GM19455 (cell line): Measurements from ENCODE around the gene CLK2.
"Not testable (repeated sequence)": the region's sequence is repeated elsewhere in the genome, so short reads cannot be mapped to it uniquely, and the experiment has no call there.

Source experiments
- ATAC-seq: cut with Tn5 transposase; IDR thresholded peaks from one replicate; pipeline ENCODE4 v1.9.1; 2021; ENCODE audit not compliant: unreplicated experiment

The CLK2 gene

GRCh38 chr1:155297384-155297783, 24.1 kb upstream of the CLK2 start:
- ATAC-seq = no peak

DNA sequence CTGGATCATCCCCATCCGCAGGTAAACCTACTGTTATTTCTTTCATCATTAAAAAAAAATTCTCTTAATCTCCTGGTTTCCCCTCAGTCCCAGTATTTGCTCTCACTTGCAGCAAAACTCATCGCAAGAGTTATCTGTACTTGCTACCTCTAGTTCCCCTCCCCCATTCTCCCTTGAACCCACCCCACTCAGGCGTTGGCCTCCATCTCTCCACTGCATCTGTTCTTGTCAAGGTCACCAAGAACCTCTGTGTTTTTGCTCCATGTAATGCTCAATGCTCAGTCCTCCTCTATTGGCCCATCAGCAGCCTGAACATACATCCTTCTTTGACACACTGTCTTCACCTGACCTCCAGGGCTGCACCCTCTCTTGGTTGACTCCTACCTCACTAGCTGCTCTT, 23.4 kb upstream of the CLK2 start:
- no peak for ATAC-seq

DNA sequence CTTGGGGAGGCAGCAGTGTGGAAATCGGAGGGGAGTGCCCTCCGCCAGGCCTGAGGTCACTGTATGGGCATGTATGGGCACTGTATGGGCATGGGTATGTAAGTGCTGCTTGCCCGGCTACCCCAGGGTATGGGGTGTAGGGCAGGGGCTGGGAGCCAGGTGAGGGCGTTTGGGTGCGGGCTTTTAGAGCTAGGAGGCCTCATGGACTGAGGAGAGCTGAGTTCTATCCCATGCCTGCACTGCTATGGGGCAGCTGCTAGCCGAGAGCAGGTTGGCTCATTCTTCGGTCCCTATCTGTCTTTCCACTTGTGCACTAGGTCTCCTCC, 22.6 kb upstream of the CLK2 start:
- ATAC-seq = no peak

- no peak for ATAC-seq
Measured at GRCh38 chr1:155295183-155295941, 22.1 kb upstream of the CLK2 start.

- no peak for ATAC-seq
Measured at GRCh38 chr1:155294520-155295182, 21.3 kb upstream of the CLK2 start.

GRCh38 chr1:155293086-155293749, 19.9 kb upstream of the CLK2 start:
- ATAC-seq = no peak

DNA sequence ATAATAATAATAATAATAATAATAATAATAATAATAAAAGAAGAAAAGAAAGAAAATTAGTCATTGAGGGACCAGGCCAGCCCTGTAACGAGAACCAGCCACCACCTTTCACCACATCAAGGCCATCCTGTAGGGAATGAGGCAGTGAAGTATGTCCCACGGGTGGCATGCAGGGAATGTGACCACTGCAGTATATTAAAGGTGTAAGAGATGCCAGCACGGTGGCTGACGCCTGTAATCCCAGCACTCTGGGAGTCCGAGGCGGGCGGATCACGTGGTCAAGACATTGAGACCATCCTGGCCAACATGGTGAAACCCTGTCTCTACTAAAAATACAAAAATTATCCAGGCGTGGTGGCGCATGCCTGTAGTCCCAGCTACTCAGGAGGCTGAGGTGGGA, 17.7 kb upstream of the CLK2 start:
- ATAC-seq = not testable (repeated sequence)

- no peak for ATAC-seq
Measured at GRCh38 chr1:155287987-155288543, 14.8 kb upstream of the CLK2 start.

GRCh38 chr1:155286544-155286943, 13.2 kb upstream of the CLK2 start:
- ATAC-seq = no peak

GRCh38 chr1:155285631-155286044, 12.3 kb upstream of the CLK2 start:
- no peak for ATAC-seq

DNA sequence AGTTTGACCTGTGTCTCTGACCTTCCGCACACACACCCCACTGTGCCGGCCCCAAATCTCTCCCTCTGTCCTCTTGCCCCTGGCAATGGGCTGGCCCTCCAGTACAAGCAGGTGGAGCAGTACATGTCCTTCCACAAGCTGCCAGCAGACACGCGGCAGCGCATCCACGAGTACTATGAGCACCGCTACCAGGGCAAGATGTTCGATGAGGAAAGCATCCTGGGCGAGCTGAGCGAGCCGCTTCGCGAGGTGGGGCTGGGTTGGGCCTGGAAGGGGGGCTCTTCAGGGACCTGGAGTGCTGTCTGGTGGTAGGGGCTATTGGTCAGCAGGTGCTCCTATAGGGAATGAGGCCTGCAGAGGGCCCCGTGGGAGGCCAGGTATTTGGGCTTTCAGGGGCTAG, 11.8 kb upstream of the CLK2 start:
- ATAC-seq = no peak

- no peak for ATAC-seq
Measured at GRCh38 chr1:155284476-155284875, 11.2 kb upstream of the CLK2 start.

DNA sequence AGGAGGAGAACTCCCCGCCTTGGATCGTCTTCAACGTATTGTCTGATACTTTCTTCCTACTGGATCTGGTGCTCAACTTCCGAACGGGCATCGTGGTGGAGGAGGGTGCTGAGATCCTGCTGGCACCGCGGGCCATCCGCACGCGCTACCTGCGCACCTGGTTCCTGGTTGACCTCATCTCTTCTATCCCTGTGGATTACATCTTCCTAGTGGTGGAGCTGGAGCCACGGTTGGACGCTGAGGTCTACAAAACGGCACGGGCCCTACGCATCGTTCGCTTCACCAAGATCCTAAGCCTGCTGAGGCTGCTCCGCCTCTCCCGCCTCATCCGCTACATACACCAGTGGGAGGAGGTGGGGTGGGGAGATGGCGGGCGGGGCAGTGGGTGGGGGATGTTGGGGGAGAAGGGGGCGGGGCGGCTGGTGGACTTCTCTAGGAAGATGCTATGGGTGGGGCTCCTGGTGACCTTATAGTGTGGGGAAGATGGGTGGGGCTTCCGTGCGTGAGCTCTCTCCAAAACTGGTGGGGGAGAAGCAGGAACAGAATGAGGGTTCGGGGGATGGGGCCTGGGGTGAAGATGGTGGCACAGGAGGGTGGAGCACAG, 9.3 kb upstream of the CLK2 start:
- no peak for ATAC-seq

- ATAC-seq = no peak
Measured at GRCh38 chr1:155279268-155279667, 6.0 kb upstream of the CLK2 start.

GRCh38 chr1:155278689-155279160, 5.4 kb upstream of the CLK2 start:
- no peak for ATAC-seq

DNA sequence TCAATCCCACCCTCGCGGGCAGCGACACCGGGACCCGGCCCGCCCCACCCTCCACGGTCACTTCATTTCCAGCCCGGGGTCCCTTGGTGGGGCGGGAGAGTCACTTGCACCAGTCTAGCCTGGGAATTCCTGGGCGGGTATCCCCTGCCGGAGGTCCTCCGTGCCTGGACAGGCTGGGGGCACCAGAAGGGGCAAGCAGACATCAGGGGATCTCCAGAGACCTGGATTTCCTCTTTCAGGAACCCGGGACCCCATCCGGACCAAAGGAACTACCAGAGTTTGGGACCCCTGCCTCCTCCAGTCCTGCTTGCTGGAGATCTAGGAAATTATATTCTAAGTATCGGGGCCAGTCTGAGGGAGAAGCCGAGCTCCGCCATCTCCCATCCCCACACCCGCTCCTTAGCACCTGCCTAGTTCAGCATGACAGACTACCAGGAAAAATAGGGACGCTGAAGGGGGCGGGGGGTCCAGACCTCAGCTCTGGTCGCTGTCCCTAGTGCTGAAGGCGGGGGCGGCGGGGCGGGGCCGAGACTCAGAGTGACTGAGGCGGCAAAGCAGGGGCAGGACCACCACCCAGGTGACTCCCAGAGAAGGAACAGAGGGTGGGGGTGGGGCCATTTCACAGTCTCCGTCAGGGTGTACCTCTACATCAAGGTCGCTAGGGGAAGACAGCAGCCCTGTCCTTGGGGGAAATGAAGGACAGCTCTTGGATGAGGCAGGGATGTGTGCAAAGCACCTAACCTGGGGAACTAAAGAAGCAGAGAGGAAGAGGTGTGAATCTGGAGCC, 4.8 kb upstream of the CLK2 start:
- ATAC-seq = no peak

GRCh38 chr1:155277070-155277901, 4.0 kb upstream of the CLK2 start, which contains the start of gene HCN3:
Gene HCN3 (plus strand): TSS chr1:155277463. CDS start chr1:155277591, 128 bp downstream.
- ATAC-seq = peak; percentile 60

DNA sequence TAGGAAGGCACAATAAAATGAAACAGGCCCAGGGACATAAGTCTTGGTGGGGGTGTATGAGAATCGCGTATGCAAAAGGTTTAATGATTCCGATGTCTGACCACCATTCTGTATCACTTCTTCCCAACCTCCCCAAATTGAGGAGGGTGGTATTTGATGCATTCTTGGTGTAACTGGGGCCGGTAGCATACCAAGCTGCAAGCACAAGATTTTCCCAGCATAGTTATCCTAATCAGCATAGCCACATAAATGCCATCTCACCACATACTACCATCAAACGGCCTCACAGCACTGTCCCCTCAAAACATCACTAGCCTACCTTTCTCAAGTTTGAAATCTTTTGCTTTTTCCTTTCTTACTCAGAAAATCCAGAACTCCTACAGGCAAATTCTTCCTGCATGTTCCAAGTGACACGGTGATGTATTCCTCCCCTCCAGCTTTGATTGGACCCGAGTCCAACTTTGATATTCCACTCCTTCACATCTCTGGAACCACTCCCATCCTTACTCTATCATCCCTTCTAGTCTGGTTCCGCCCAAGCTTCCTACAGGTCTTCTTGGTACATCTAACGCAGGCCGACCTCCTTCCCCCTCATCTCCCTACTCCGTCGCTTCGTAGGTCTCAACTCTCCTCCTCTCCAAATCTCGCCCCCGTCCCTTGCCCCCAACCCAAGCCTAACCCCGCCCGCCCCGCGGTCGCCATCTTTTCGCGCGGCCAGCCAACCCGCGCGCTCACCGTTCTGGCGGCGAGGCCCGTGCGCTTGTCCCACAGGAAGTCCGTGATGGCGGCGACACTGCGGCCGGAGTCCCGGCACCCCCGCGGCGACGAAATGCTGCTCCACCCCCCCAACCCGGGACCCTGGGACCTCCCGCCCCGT, 600 bp downstream of the CLK2 start:
- ATAC-seq = peak; percentile 39

GRCh38 chr1:155269381-155269780, 3.9 kb downstream of the CLK2 start:
- no peak for ATAC-seq
